Gastroesophageal sphincter (tissue), 4 donors: ENCODE data around the gene MYO18B. TPM values are rescaled to one million over a fixed set of nuclear protein-coding genes. Genes with fewer than 3 reads are reported as not detected.

Source experiments
- ATAC-seq: fragments of 150-250 bp; one replicate; pipeline ENCODE4 v1.9.1; 2016; ENCODE audit warnings: mild to moderate bottlenecking, moderate library complexity
- H3K27ac ChIP-seq, 4 donors: fragments of 200-600 bp; sonication (generic) in 3 of 4; 1 replicate in 3 of 4; 2 replicates in 1 of 4; pipeline ENCODE4 v1.5.1; 2016 to 2019
- H3K27me3 ChIP-seq: fragments of 200-600 bp; sonication (generic); one replicate; pipeline ENCODE4 v1.5.1; 2019
- H3K36me3 ChIP-seq, 2 donors: fragments of 200-600 bp; sonication (generic); one replicate each; pipeline ENCODE4 v1.5.1; 2019; ENCODE audit warnings: control low read depth in 1 of 2
- H3K4me1 ChIP-seq, 3 donors: fragments of 200-600 bp; sonication (generic); 1 replicate in 2 of 3; 2 replicates in 1 of 3; pipeline ENCODE4 v1.5.1; 2016 to 2019; ENCODE audit warnings: control low read depth in 2 of 3
- H3K4me3 ChIP-seq, 2 donors: fragments of 200-600 bp; sonication (generic); one replicate each; pipeline ENCODE4 v1.5.1; 2019; ENCODE audit warnings: mild to moderate bottlenecking in 1 of 2, moderate library complexity in 1 of 2
- H3K9me3 ChIP-seq, 3 donors: fragments of 200-600 bp; sonication (generic); one replicate each; pipeline ENCODE4 v1.5.1; 2017 to 2019; ENCODE audit warnings: control low read depth in 2 of 3
- CTCF ChIP-seq, 4 experiments: fragments of 200-600 bp in 2 of 4; fragments of 450-650 bp in 2 of 4; sonication (generic) in 1 of 4; IDR thresholded peaks; one replicate each; pipeline ENCODE4 v1.5.1; 2017 to 2019; ENCODE audit warnings: antibody characterized with exemption in 4 of 4, mild to moderate bottlenecking in 2 of 4, moderate library complexity in 2 of 4
- EP300 ChIP-seq: sonication (generic); formaldehyde crosslinking; IDR thresholded peaks from one replicate; pipeline ENCODE4 v1.6.1; 2017; ENCODE audit warnings: antibody characterized with exemption, mild to moderate bottlenecking
- POLR2A ChIP-seq, 2 donors: fragments of 450-650 bp; IDR thresholded peaks; one replicate each; pipeline ENCODE4 v1.6.1; 2017; ENCODE audit warnings: antibody characterized with exemption in 2 of 2, mild to moderate bottlenecking in 2 of 2, moderate library complexity in 1 of 2
- POLR2AphosphoS5 ChIP-seq: sonication (generic); formaldehyde crosslinking; IDR thresholded peaks from one replicate; pipeline ENCODE4 v1.6.1; 2017; ENCODE audit warnings: antibody characterized with exemption
- WGBS, 2 donors: methylation state at CpG; one replicate each; pipeline ENCODE4 v1.1.5; 2018; ENCODE audit warnings: low coverage in 1 of 2; 5-methylcytosine and 5-hydroxymethylcytosine counted together
- total RNA-seq, 4 donors: library from RNA; depleted of rRNA; stranded (reverse); fragments of >200 nt; gene quantifications; one replicate each; pipeline ENCODE4 v1.1.0, GENCODE V29; 2016

MYO18B gene
- total RNA-seq, 4 donors from 2014 or later = 0.19 to 6.9 (median 1.4) TPM; not detected in 1

- Histone ChIP-seq H3K27me3 (peaks cover 95% of the 10 kb centered on the region), H3K4me3 (no peak overlapping the region), H3K36me3 (no peaks in the 10 kb centered on the region), H3K4me1 (no peaks in the 10 kb centered on the region), H3K9me3 (peaks cover 0 to 4% (median 0%) of the 10 kb centered on the region in 3 donors), H3K27ac (no peak overlapping the region)
- no peak for ATAC-seq
- WGBS, 2 donors = 43 to 46% methylated on average over 2 to 3 of the region's 3 CpGs
- TF ChIP-seq CTCF (IDR thresholded peaks at IDR 0.05) (no peak), POLR2A (IDR thresholded peaks at IDR 0.05) (no peak), EP300 (no peak), POLR2AphosphoS5 (no peak)
These were observed 186.1 kb downstream of the MYO18B start for GRCh38 chr22:25928038-25928437.

GRCh38 chr22:25929321-25929878 lies 187.4 kb downstream of the MYO18B start:
- no peak for ATAC-seq
- 33 to 47% methylated on average over 5 of the region's 5 CpGs for WGBS, 2 donors
- Histone ChIP-seq H3K4me1 (no peaks in the 10 kb centered on the region), H3K4me3 (no peak overlapping the region), H3K27ac (no peak overlapping the region), H3K9me3 (peaks cover 0 to 16% (median 0%) of the 10 kb centered on the region in 3 donors), H3K27me3 (peaks cover 95% of the 10 kb centered on the region), H3K36me3 (no peaks in the 10 kb centered on the region)
- TF ChIP-seq POLR2A (IDR thresholded peaks at IDR 0.05) (no peak), EP300 (no peak), CTCF (IDR thresholded peaks at IDR 0.05) (no peak), POLR2AphosphoS5 (no peak)

GRCh38 chr22:25930083-25930482 lies 188.1 kb downstream of the MYO18B start:
- H3K36me3 ChIP-seq = no peaks in the 10 kb centered on the region
- no peaks in the 10 kb centered on the region for H3K4me1 ChIP-seq
- peaks cover 0 to 16% (median 0%) of the 10 kb centered on the region in 3 donors for H3K9me3 ChIP-seq
- H3K27ac ChIP-seq = no peak overlapping the region
- WGBS, 2 donors = 40 to 70% methylated on average over 2 to 4 of the region's 4 CpGs
- no peak for ATAC-seq
- H3K27me3 ChIP-seq = peaks cover 95% of the 10 kb centered on the region
- no peak overlapping the region for H3K4me3 ChIP-seq
- TF ChIP-seq POLR2AphosphoS5 = no peak

DNA sequence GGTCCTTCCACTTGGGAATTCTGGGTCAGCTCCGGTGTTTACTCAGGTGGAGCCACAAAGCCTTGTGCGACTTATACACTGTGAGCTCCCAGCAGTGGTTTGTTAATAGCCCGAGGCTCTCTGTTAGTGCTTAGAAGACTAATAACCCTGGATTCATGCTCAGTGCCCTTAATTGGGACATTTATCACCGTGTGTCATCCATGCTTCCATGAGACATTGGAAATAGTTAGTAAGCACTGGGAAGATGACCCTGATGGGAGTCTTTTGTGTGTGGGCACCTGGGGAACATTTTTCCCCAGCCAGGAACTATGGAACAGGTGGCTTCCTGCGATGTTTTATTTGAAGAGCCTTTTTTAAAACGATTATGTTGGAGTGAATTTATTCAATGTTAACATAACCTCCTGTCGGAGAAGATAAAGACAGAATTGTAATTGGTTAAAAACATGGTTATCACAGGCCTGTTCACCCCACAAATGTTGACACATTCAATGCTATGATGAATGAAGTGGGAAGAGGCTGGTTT lies 188.9 kb downstream of the MYO18B start:
- Histone ChIP-seq H3K4me1 (no peaks in the 10 kb centered on the region), H3K36me3 (no peaks in the 10 kb centered on the region), H3K4me3 (no peak overlapping the region), H3K27me3 (peaks cover 96% of the 10 kb centered on the region), H3K27ac (no peak overlapping the region), H3K9me3 (peaks cover 0 to 16% (median 0%) of the 10 kb centered on the region in 3 donors)
- no peak for TF ChIP-seq EP300
- TF ChIP-seq CTCF (IDR thresholded peaks at IDR 0.05) = no peak
- TF ChIP-seq POLR2A (IDR thresholded peaks at IDR 0.05) = no peak
- TF ChIP-seq POLR2AphosphoS5 = no peak
- WGBS, 2 donors = 19 to 28% methylated on average over 4 to 5 of the region's 7 CpGs
- ATAC-seq = no peak

GRCh38 chr22:25933158-25933788 lies 191.3 kb downstream of the MYO18B start:
- no peak for ATAC-seq
- no peak for TF ChIP-seq EP300
- no peak for TF ChIP-seq POLR2A (IDR thresholded peaks at IDR 0.05)
- no peak for TF ChIP-seq POLR2AphosphoS5
- no peak for TF ChIP-seq CTCF (IDR thresholded peaks at IDR 0.05)
- 67 to 73% methylated on average over 3 of the region's 3 CpGs for WGBS, 2 donors
- Histone ChIP-seq H3K4me1 (no peaks in the 10 kb centered on the region), H3K4me3 (no peak overlapping the region), H3K36me3 (no peaks in the 10 kb centered on the region), H3K27ac (no peak overlapping the region), H3K9me3 (peaks cover 0 to 27% (median 0%) of the 10 kb centered on the region in 3 donors), H3K27me3 (peaks cover 88% of the 10 kb centered on the region)
